NOMO-1 treated with dmso at 0.1 percent for 144 hours (cell line): ENCODE measurements around the gene PHF2.

Experiments
- DNase-seq: peaks from one replicate; lab custom pipeline; 2025; ENCODE audit not compliant: unreplicated experiment; lab: John Stamatoyannopoulos, UW

Gene PHF2

DNA sequence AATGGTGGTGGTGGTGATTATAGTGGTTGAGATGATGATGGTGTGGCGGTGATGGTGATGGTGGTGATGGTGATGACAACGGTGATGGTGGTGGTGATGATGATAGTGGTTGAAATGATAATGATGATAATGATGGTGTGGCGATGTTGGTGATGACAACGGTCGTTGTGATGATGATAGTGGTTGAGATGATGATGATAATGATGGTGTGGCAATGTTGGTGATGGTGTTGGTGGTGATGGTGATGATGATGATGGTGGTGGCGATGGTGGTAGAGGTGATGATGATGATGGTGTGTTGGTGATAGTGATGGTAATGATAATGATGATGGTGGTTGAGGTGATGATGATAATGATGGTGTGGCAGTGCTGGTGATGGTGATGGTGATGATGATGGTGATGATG, 48.0 kb downstream of the PHF2 start:
- no peak for DNase-seq

DNA sequence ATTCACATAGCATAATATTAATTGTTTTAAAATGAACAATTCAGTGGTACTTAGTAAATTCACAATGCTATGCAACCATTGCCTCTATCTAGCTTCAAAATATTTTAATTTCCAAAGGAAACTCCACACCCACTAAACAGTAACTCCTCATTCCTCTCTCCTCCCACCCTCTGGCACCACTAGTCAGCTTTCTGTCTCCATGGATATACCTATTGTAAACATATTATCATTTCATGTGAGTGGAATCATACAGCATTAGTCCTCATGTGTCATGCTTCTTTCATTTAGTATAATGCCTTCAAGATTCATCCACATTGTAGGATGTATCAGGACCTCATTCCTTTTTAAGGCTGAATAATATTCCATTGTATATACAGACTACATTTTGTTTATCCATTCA, 48.6 kb downstream of the PHF2 start:
- no peak for DNase-seq

DNA sequence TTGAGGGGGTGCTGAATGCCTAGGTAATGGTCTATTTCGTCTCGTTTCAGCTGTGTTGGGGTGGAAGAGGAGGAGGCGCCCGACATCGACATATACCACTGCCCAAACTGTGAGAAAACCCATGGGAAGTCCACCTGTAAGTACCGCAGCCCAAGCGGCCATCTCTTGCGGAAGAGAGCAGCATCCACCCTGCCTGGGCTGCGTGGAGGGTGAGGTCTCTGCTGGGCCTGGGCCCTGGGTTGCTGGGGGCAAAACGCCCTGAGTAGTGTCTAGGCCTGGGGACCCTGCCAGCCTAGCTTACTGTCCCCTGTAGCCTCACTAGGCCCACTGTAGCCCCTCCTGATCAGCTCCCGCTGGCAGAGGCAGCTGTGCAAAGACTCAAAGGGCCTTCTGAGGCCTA, 53.5 kb downstream of the PHF2 start:
- DNase-seq: no peak

DNA sequence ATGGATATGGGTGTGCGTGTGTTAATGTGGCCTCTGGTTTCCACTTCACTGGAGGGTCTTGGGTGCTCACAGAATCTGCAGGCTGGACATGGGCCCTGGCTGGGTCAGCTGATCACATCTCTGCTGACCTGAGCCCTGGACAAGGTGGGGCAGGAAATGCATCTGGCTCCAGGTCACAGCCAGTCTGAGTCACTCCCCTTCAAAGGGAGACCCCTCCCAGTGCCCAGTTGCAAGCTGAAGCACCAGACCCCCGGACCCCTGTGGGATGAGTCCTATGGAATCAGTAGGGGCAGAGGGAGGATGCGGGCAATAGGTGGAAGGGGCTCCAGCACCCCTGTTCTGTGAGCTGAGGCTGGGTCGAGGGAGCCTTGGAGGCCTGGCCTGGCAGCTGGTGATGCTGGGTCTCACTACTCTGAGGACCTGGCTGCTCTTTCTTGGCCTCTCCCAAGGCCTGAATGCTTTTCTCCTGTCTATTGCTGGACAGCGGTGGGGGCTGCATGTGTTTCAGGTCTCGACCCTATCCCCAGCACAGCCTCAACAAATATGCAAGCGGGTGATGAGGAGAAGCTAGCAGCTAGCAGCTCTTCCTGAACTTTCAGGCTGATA, 54.5 kb downstream of the PHF2 start:
- DNase-seq: no peak

DNA sequence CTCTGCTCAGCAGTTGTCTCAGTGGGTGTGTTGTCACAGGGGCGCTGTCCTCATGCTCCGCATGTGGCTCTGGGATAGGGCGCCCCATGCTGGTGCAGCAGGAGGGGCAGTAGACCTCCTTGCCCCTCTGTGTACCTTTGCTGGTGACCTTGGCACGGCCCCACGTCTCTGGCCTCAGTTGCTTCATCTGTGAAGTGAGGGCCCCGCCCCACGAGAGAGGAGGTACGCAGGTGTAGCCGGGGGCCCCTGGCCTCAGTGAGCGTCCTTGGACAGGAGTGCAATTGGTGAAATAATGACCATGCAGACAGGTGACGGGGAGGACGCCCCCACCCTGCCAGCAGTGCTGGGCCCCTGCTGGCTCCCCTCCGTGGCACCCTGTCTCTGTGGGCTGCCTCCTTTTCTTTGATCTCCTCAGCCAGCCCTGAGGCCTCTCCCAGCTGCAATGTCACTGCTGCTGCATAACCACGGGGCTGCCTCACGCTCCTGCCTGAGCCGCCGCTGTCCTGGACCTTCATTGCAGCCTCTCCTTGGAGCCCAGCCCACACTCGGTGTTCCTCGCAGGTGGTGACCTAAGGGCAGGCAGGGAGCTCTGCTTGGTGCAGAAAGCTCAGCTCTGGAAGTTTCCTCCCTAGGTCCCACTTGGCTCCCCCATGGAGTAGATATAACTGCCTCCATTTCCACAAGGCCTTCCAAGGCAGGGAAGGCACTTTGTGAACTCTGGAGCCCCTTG, 57.3 kb downstream of the PHF2 start:
- no peak for DNase-seq

DNA sequence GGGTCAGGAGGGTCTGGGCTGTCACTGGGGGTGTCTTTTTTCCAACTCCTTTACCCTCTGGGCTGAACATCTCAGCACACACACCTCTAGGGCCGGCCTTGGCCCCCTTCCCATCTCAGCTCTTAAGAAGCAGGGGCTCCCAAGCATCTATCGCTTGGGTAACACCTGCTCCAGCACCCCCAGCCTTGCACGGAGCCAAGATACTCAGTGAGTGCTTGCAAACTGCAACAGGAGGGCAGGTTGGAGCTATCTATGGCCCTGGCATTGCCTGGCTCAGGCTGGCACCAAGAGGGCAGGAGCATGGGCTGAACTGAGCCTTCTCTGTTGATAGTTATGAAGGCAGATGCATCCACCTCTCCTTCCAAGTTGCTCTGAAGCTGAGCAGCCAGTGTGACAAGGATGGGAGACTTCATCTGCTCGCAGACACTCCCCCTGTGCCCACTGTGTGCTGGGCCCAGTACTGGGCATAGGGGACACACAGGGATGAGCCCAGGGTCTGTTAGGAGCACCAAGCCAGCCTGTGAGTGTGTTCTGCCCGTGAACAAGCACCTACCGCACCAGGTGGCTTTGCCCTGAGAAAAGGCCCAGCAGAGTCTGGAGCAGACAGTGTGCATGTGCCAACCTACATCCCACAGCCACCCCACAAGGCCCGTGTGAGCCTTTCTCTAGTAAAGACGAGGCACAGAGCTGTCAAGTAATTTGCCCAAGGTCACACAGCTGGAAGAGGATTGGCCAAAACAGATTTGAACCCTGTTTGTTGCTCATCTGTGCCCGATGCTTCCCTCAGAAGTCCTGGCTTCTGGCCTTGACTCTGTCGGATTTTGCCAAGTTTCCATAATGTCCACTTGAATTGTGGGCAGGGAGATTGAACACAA, 58.2 kb downstream of the PHF2 start:
- no peak for DNase-seq

DNA sequence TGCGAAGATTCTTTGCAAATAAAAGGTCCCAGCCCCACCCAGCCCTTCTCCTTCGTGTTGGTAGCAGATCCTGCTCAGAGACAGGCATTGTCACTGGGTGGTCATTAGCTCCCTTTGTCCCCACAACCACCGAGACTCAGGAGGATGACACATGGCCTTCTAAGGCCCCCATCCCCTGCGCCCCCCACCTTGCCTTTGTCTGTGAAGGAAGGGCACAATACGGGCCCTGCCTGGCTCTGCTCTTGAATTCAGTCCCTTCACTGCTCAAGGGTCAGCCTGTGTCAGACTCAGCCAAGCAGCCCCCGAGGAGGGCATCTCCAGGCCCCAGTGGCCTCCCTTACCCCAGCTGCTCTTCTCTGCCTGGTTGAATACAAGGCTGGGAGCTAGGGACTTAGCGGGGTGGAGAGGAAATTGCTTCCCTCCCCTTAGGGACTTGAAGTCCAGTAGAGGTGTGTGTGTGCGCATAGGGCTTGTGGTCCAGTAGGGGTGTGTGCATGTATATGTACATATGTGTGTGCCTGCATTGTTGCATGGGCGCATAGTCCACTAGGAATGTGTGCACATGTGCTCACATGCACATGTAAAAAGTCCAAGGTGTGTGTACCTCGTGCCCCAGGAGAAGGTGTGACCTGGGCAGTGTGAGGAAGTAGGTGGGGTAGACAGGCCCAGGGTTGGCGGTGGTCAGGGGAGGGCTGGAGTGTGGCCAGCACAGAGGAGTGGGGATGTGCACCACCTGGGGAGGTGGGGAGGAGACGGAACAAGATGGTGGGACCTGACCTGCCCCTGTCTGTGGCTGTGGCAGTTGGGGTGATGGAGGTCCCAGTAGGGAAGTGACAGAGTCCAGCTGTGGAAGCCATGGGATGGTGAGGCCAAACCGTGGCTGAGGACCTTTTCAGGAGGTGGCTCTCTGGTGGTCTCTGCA, 59.1 kb downstream of the PHF2 start:
- DNase-seq: no peak

DNA sequence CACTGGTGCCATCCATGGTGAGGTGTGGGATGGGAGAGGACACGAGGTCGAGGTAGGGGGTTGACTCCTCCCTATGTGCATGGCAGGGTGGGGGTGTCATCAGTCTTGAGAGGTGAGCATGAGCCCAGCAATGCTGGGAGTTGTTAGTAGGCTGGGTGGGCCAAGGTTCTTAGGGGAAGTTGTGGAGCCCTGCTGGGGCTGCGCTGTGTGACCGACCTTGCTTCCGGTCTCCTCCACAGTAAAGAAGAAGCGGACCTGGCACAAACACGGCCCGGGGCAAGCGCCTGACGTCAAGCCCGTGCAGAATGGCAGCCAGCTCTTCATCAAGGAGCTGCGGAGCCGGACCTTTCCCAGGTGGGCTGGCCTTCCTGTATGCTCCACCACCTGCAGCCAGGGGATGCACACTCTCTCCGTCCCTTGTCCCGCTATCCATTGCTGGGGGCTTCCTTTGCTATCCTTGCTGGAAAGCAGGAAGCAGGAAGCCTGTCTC, 59.8 kb downstream of the PHF2 start:
- DNase-seq: no peak

DNA sequence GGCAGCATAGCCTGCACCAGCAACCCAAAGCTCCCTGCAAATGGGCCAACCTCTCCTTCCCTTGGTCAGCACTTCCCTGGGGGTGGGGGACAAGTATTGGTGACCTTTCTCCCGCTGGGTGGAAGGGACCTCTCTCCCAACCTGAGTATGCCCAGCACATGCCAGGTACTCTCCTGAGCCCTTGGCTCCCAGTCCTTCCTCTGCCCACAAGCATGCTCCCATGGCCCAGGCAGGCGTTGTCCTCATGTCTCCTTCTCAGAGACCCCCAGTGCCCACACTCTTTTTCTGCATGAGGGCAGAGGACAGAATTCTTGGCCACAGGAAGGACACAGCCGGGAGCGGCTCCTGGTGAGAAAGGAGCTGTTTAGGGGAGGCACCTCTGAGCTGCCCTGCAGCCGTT, 60.3 kb downstream of the PHF2 start:
- DNase-seq: no peak

DNA sequence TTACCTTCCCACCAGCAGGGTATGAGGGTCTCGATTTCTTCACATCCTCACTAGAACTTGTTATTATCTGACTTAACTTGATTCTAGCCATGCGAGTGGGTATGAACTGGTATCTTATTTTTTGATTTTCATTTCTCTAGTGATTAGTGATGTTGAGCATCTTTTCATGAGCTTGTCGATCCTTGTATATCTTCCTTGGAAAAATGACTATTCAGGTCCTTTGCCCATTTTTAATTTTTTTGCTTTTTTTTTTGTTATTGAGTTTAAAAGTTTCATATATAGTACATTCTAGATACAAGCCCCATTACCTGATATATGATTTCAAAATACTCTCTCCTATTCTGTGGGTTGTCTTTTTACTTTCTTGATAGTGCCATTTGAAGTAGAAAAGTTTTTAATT, 61.5 kb downstream of the PHF2 start:
- no peak for DNase-seq

DNA sequence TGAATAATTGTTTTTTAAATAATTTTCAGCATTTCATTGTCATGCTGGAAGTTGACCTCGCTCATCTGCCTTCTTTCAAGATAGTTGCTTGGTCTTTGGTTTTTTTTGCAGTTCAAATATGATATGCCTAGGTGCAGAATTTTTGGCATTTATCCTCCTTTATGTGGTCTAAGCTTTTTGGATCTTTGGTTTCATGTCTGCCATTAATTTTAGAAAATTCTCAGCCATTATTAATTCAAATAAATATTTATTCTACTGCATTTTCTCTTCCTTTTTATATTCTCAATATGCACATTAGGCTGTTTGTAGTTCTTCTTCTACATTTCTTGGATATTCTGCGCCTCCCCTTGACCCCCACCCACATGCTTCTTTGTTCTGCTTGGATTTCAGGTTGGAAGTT, 63.6 kb downstream of the PHF2 start:
- no peak for DNase-seq

DNA sequence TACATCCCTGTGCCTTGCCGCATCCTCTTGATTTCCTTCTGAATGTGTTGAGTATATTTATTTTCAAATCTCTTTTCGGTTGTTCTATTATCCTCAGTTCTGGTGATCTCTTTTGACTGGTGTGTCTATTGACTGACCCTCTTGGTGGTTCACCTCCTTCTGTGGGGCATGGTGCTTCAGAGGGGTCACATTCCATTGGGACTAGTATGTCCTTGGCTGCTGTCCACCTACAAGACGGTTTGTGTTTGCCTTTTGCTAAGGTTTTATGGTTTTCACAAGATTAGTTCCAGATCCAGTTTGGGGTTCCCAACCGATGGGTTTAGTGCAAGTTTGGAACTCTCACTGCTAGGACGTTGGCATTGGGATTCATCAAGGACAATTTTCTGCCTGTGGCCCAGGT, 66.6 kb downstream of the PHF2 start:
- no peak for DNase-seq

DNA sequence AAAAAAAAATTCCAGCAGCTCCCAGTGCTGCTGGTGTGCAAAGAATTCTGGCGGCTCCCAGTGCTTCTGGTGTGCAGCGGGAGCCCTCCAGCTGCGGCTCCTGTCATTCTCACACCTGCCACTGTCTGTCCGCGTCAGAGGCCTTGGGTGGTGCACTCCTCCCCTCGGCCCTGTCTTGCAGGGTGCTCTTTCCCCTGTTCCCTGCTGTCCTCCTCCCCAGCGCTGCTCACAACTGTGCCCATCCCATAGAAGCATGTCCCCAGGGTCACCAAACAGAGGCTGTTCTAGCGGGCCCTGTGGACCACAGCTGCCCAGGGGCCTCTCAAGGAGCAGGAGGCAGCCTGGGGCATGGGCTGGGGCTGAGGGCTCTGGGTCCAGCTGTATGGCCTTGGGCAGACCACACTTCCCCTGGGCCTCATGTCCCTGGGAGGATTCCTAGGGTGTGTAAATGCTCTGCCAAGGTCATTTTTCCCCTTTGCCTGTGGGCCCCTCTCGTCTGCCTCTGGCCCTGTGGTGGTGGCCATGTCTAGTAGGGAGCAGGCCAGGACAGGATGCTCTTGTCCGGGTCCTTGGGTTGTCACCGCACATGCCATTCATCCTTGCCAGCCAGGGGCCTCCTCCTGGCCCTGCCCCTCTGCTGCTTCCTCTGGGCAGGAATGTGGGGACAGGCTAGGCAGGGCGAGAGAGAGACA, 68.2 kb downstream of the PHF2 start:
- DNase-seq: no peak

DNA sequence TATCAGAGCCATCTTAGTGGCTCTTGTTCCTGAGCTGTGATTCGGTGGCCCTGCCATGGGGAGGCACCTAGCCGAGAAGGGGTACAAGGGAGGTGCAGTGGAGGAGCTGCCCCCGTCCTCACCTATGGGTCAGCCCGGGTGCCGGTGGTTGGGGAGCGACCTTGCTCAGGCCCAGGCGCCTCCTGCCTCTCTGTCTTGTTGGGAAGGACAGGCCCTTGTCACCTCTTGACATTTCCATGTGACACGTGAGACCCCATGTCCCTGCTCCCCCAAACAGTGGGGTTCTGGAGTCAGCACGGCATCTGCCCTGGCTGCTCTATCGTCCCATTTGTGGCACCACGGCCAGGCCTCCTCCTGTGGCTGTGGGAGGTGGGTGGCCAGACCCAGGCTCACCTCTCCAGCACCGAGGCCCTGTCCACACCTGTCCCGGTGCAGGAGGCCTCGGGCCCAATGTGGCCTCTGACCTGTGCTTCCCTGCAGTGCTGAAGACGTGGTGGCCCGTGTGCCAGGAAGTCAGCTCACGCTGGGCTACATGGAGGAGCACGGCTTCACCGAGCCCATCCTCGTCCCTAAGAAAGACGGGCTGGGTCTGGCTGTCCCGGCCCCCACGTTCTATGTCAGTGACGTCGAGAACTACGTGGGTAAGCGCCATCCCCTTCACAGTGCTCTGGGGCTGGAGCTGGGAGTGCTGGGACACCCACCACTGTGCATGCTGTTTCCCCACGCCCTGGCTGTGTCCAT, 68.9 kb downstream of the PHF2 start:
- DNase-seq: no peak

DNA sequence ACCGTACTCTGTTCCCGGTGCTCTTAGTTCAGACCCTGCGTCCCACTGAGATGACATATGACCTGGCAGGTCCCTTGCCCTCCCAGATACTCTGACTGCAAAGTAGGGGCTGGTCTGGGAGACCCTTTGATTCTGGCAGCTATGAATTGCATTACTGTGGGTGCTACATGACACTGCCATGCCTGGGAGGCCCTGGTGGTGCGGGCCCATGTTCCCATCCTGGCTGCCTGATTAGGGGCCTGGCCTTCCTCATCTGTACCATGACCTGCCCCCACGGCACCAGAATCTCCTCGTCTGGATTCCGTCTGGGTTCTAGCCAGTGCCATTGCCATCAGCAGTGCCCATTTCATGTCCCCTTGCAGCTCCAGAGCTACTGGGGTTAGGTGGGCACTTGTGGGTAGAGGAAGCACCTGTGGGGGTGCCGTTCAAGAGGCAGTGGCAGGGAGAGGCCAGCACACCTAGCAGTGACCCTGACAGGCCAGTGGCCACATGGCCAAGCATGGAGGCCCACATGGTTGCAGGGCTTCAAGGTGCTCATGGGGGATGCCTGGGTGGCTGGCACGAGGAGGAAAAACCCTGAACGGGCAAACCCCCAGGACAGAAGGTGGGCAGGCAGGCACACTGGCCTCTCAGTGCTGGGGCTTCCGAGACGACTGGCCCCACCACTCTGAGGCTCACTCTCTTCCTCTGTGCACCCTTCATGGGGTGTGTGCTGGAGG, 69.7 kb downstream of the PHF2 start:
- DNase-seq: no peak

DNA sequence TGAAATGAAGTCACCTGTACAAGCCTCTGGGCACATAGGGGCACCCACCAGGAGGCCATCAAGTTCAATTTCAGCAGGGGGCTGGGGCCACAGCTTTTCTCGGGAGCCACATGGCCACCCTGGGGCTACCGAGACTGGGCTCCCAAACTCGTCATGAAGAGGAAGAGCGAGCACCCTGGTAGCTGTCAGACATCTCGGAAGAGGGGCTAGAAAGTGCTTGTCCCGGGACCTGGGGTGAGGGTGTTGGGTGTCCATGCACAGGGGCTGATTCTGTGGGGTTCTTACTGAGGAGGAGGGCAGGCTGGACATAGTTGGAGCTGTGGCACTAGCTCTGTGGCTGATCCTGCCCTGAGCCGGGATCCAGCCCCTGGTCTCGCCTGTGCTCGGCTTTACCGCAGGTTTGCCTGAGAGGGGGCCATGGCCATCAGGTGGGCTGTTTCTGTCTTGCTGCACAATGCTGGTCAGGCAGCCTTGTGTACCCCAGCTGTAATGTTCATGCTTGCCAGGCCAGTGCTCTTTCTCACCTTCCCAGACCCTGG, 70.3 kb downstream of the PHF2 start:
- DNase-seq: no peak

DNA sequence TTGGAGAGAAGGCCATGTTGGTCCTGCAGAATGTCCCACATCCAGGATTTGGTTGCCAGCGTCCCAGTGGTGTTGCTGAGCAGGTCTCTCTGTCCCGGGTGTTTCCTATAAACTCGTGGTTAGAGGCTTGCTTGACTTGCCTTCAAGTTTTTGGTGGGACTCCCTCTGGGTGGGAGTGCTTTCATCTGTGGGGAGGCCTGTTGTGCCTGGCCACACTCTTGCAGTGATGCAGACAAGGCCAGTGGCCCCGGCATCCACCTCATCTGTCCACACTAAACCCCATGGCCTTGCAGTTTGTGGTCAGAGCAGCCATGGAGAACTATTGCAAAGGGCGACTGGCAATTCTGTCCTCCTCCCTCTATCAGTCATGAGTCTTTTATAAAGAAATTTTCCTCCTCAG, 71.8 kb downstream of the PHF2 start:
- no peak for DNase-seq

DNA sequence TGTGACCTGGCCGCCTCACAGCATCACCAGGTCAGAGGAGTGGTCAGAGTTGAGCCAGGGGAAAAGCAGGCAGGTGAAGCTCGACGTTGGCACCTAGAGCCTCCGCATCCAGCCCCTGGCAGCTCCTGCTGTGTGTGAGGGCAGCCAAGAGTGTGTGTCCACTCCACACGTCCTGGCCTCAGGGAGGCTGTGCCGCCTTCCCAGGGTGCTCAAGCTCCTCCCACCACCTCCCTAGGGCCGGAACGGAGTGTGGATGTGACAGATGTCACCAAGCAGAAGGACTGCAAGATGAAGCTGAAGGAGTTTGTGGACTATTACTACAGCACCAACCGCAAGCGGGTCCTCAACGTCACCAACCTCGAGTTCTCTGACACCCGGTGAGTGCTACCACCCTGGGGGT, 72.5 kb downstream of the PHF2 start:
- no peak for DNase-seq
